ENCODE measurements around the gene WDR70.

GRCh38 chr5:37771731-37772130 is 392.6 kb downstream of the WDR70 start:
- TF ChIP-seq CTCF (IDR thresholded peaks at IDR 0.05) (no peak), POLR2AphosphoS5 (IDR thresholded peaks at IDR 0.05) (no peak), POLR2A (IDR thresholded peaks at IDR 0.05) (no peak)

Data from prostate gland (tissue), 2 donors.